ENCODE measurements around the gene DYNLL2. TPM values are rescaled to one million over a fixed set of nuclear protein-coding genes. Genes with fewer than 3 reads are reported as not detected.
"Not testable (repeated sequence)": the region's sequence is repeated elsewhere in the genome, so short reads cannot be mapped to it uniquely, and the experiment has no call there.

The DYNLL2 gene
- total RNA-seq, 2 donors from 2014 or later = 20.6 to 28.5 TPM

DNA sequence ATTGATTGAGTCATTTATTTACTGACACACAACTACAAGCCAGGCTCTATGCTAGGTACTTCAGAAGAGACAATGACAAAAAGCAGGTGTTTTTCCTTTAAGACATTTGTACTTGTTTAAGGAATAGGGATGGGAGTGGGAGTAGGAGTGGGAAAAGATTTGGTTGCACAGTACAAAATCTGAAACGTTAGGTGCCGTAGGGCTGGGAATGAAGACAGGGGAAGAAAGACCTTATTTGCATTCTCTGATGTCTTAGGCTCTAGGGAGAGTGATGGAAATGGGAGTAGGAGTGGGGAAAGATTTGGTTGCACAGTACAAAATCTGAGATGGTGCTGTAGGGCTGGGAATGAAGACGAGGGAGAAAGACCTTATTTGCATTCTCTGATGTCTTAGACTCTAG lies 36.3 kb downstream of the DYNLL2 start:
- DNase-seq (ENCODE audit: low spot score) (no peak), ATAC-seq (ENCODE audit: insufficient number of reproducible peaks, low FRiP score, low read depth) (no peak)
- no peak overlapping the region for H3K4me3 ChIP-seq
- H3K4me1 ChIP-seq (ENCODE audit: control insufficient read depth in 1 of 2, low read depth in 2 of 2) = no peaks in the 10 kb centered on the region
- TF ChIP-seq, protein P1, sequence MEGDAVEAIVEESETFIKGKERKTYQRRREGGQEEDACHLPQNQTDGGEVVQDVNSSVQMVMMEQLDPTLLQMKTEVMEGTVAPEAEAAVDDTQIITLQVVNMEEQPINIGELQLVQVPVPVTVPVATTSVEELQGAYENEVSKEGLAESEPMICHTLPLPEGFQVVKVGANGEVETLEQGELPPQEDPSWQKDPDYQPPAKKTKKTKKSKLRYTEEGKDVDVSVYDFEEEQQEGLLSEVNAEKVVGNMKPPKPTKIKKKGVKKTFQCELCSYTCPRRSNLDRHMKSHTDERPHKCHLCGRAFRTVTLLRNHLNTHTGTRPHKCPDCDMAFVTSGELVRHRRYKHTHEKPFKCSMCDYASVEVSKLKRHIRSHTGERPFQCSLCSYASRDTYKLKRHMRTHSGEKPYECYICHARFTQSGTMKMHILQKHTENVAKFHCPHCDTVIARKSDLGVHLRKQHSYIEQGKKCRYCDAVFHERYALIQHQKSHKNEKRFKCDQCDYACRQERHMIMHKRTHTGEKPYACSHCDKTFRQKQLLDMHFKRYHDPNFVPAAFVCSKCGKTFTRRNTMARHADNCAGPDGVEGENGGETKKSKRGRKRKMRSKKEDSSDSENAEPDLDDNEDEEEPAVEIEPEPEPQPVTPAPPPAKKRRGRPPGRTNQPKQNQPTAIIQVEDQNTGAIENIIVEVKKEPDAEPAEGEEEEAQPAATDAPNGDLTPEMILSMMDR (IDR thresholded peaks at IDR 0.05) = no peak
- no peak overlapping the region for H3K27ac ChIP-seq
- H3K9me3 ChIP-seq = no peaks in the 10 kb centered on the region
- no peaks in the 10 kb centered on the region for H3K27me3 ChIP-seq (replicated peaks; ENCODE audit: insufficient read depth)
- no peaks in the 10 kb centered on the region for H3K36me3 ChIP-seq

DNA sequence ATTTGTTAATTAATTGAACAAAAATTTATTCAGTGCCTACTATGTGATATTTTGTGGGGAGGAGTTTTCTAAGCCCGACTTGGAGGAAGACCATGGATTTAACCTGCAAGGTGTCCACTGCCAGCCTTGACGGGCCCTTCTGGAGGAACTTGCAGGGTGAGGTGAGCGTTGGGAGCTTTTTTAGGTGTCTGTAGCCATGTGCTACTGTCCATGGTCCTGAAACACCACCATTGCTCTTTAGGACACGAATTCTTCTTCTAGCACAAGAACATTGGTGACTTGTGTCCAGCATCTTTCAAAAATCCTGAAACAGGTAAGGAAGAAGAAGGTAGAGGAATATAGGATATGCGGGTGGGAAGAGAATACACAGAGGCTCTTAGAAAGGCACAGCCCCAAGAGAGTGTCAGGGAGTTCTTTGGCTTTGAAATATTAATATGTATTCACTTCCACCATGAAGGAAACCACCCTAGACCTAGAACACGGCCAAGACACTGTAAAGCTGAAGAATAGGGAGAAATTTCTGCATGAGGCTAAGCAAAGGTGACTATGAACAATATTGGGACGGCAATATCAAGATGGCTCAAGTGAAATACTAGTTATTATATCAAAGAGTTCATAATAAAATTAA lies 37.1 kb downstream of the DYNLL2 start:
- no peaks in the 10 kb centered on the region for H3K27me3 ChIP-seq (replicated peaks; ENCODE audit: insufficient read depth)
- H3K4me1 ChIP-seq (ENCODE audit: control insufficient read depth in 1 of 2, low read depth in 2 of 2) = no peaks in the 10 kb centered on the region
- no peak overlapping the region for H3K4me3 ChIP-seq
- no peak overlapping the region for H3K27ac ChIP-seq
- no peaks in the 10 kb centered on the region for H3K36me3 ChIP-seq
- TF ChIP-seq, protein P1 (IDR thresholded peaks at IDR 0.05) = no peak
- no peaks in the 10 kb centered on the region for H3K9me3 ChIP-seq
- DNase-seq (ENCODE audit: low spot score) (no peak), ATAC-seq (ENCODE audit: insufficient number of reproducible peaks, low FRiP score, low read depth) (no peak)

DNA sequence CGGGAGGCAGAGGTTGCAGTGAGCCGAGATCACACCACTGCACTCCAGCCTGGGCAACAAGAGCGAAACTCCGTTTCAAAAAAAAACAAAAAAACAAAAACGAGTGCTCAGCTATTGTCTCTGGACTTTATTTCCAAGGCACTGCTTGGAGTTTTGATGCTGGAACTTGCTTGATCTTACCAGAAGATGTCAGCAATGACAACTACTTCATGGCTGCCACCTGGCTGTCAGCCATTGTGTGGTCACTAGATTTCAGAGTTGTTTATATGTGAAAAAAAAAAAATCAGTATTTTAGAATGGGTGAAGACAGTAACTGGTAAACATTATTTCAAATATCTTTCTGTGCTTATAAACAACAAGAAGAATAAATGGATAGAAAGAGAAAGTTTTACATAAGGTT lies 38.7 kb downstream of the DYNLL2 start:
- H3K4me3 ChIP-seq = no peak overlapping the region
- H3K27ac ChIP-seq = no peak overlapping the region
- H3K36me3 ChIP-seq = no peaks in the 10 kb centered on the region
- no peaks in the 10 kb centered on the region for H3K9me3 ChIP-seq
- H3K4me1 ChIP-seq (ENCODE audit: control insufficient read depth in 1 of 2, low read depth in 2 of 2) = no peaks in the 10 kb centered on the region
- ATAC-seq (ENCODE audit: insufficient number of reproducible peaks, low FRiP score, low read depth) (no peak), DNase-seq (ENCODE audit: low spot score) (no peak)
- H3K27me3 ChIP-seq (replicated peaks; ENCODE audit: insufficient read depth) = no peaks in the 10 kb centered on the region
- TF ChIP-seq, protein P1 (IDR thresholded peaks at IDR 0.05) = no peak

DNA sequence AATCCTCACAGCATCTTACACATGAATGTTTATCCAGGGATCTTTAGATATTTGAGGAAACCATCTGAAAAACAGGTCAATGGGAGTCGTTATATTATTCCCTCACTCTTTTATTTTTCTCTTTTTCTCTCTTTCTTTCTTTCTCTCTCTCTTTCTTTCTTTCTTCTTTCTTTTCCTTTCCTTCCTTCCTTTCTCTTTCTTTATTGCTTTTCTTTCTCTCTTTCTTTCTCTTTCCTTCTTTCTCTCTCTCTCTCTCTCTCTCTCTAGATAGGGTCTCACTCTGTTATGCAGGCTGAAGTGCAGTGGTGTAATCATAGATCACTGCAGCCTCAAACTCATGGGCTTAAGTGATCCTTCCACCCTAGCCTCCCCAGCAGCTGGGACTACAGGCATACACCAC lies 44.6 kb downstream of the DYNLL2 start:
- no peak for DNase-seq (ENCODE audit: low spot score)
- no peak overlapping the region for H3K4me3 ChIP-seq
- no peak overlapping the region for H3K27ac ChIP-seq
- TF ChIP-seq, protein P1 (IDR thresholded peaks at IDR 0.05) = no peak
- ATAC-seq (ENCODE audit: insufficient number of reproducible peaks, low FRiP score, low read depth) = no peak
- H3K4me1 ChIP-seq (ENCODE audit: control insufficient read depth in 1 of 2, low read depth in 2 of 2) = no peaks in the 10 kb centered on the region
- H3K9me3 ChIP-seq = no peaks in the 10 kb centered on the region
- H3K27me3 ChIP-seq (replicated peaks; ENCODE audit: insufficient read depth) = no peaks in the 10 kb centered on the region
- H3K36me3 ChIP-seq = no peaks in the 10 kb centered on the region

DNA sequence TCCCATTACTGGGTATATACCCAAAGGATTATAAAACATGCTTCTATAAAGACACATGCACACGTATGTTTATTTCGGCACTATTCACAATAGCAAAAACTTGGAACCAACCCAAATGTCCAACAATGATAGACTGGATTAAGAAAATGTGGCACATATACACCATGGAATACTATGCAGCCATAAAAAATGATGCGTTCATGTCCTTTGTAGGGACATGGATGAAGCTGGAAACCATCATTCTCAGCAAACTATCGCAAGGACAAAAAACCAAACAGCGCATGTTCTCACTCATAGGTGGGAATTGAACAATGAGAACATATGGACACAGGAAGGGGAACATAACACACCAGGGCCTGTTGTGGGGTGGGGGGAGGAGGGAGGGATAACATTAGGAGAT lies 49.5 kb downstream of the DYNLL2 start:
- not testable (repeated sequence) for DNase-seq (ENCODE audit: low spot score); H3K4me1 ChIP-seq (ENCODE audit: control insufficient read depth in 1 of 2, low read depth in 2 of 2); H3K9me3 ChIP-seq; ATAC-seq (ENCODE audit: insufficient number of reproducible peaks, low FRiP score, low read depth); H3K27ac ChIP-seq; H3K4me3 ChIP-seq; H3K36me3 ChIP-seq; H3K27me3 ChIP-seq (replicated peaks; ENCODE audit: insufficient read depth)

DNA sequence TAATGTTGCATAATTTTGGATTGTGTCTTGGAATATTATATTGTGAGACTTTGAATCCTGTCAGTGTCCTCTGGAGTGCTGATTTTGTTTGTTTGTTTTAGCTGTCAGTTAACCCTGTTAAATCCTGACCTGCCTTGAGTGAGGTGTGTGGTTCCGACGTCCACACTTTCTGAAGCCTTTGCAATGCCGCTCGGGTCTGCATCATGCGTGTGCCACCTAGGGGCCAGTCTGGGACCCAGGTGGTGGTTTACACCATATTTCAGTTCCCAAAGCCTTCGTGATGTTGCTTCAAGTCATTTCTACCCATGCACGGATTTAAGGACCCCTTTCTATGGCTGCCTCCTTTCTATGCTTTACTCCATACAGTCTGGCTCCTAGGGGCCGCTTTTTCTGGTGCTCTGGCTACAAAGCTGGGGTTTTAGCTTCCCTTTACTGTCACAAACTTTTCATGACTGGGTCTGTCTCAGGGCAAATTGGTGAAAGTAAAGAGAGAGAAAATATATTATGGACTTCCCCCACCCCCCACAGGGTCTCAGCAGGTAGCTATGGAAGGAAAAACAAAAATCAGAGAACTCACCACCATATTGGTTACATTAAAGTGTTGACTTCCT lies 53.6 kb downstream of the DYNLL2 start:
- no peak for ATAC-seq (ENCODE audit: insufficient number of reproducible peaks, low FRiP score, low read depth)

More for the DNA sequence above, 53.6 kb downstream of the DYNLL2 start:
- Histone ChIP-seq H3K9me3 (no peaks in the 10 kb centered on the region), H3K27me3 (replicated peaks; ENCODE audit: insufficient read depth) (no peaks in the 10 kb centered on the region), H3K27ac (no peak overlapping the region), H3K36me3 (no peaks in the 10 kb centered on the region), H3K4me3 (no peak overlapping the region), H3K4me1 (ENCODE audit: control insufficient read depth in 1 of 2, low read depth in 2 of 2) (no peaks in the 10 kb centered on the region)
- TF ChIP-seq, protein P1 (IDR thresholded peaks at IDR 0.05) = no peak
- no peak for DNase-seq (ENCODE audit: low spot score)

All from thoracic aorta (tissue), 2 donors.